Ishikawa (cell line): Measurements from ENCODE around the gene M1AP.

Experiments
- CEBPB ChIP-seq: IDR thresholded peaks from 2 replicates; pipeline ENCODE4 v1.6.1; 2012
- CREB1 ChIP-seq: IDR thresholded peaks from 2 replicates; pipeline ENCODE4 v1.6.1; 2012; ENCODE audit warnings: low read depth
- EGR1 ChIP-seq: IDR thresholded peaks from 2 replicates; pipeline ENCODE4 v1.6.1; 2012
- EP300 ChIP-seq: IDR thresholded peaks from 2 replicates; pipeline ENCODE4 v1.6.1; 2012; ENCODE audit warnings: borderline replicate concordance
- FOXM1 ChIP-seq: IDR thresholded peaks from 2 replicates; pipeline ENCODE4 v1.6.1; 2012; ENCODE audit warnings: low read depth, borderline replicate concordance
- MAX ChIP-seq: IDR thresholded peaks from 2 replicates; pipeline ENCODE4 v1.6.1; 2012
- NFIC ChIP-seq: IDR thresholded peaks from 2 replicates; pipeline ENCODE4 v1.6.1; 2012
- RAD21 ChIP-seq: IDR thresholded peaks from 2 replicates; pipeline ENCODE4 v1.6.1; 2012; ENCODE audit warnings: low read depth
- REST ChIP-seq: IDR thresholded peaks from 2 replicates; pipeline ENCODE4 v1.6.1; 2012; ENCODE audit warnings: low read depth, mild to moderate bottlenecking
- TAF1 ChIP-seq: IDR thresholded peaks from 2 replicates; pipeline ENCODE4 v1.6.1; 2012; ENCODE audit warnings: low read depth, mild to moderate bottlenecking
- TCF12 ChIP-seq: IDR thresholded peaks from 2 replicates; pipeline ENCODE4 v1.6.1; 2012; ENCODE audit warnings: low read depth
- TEAD4 ChIP-seq: IDR thresholded peaks from 2 replicates; pipeline ENCODE4 v1.6.1; 2012
- USF1 ChIP-seq: IDR thresholded peaks from 2 replicates; pipeline ENCODE4 v1.6.1; 2012
- YY1 ChIP-seq: IDR thresholded peaks from 2 replicates; pipeline ENCODE4 v1.6.1; 2012; ENCODE audit warnings: low read depth
- ZBTB7A ChIP-seq: IDR thresholded peaks from 2 replicates; pipeline ENCODE4 v1.6.1; 2012; ENCODE audit warnings: low read depth

The M1AP gene

GRCh38 chr2:74693213-74693612, 45.1 kb upstream of the M1AP start:
- TF ChIP-seq EP300 = no peak
- TF ChIP-seq TEAD4 = no peak
- no peak for TF ChIP-seq TAF1
- no peak for TF ChIP-seq TCF12
- no peak for TF ChIP-seq RAD21
- no peak for TF ChIP-seq CREB1
- no peak for TF ChIP-seq CEBPB
- TF ChIP-seq YY1 = no peak
- TF ChIP-seq NFIC = no peak
- TF ChIP-seq REST = no peak
- no peak for TF ChIP-seq EGR1
- no peak for TF ChIP-seq MAX
- TF ChIP-seq FOXM1 = no peak
- no peak for TF ChIP-seq ZBTB7A
- no peak for TF ChIP-seq USF1

- TF ChIP-seq RAD21 = no peak
- TF ChIP-seq EGR1 = no peak
- no peak for TF ChIP-seq NFIC
- TF ChIP-seq USF1 = no peak
- no peak for TF ChIP-seq CEBPB
- TF ChIP-seq TEAD4 = no peak
- no peak for TF ChIP-seq REST
- TF ChIP-seq TCF12 = no peak
- TF ChIP-seq YY1 = no peak
- no peak for TF ChIP-seq ZBTB7A
- no peak for TF ChIP-seq TAF1
- no peak for TF ChIP-seq EP300
- no peak for TF ChIP-seq CREB1
- TF ChIP-seq MAX = no peak
- no peak for TF ChIP-seq FOXM1
These were observed 43.8 kb upstream of the M1AP start for GRCh38 chr2:74691929-74692328.

- peak; percentile 96 for TF ChIP-seq RAD21
- TF ChIP-seq TAF1 = no peak
These were observed 42.4 kb upstream of the M1AP start for GRCh38 chr2:74690571-74690970.

GRCh38 chr2:74689671-74690070, 41.5 kb upstream of the M1AP start:
- TF ChIP-seq EGR1 (no peak), YY1 (no peak), CREB1 (no peak), MAX (no peak), TCF12 (no peak), EP300 (no peak)

- no peak for TF ChIP-seq EP300
- no peak for TF ChIP-seq CEBPB
- TF ChIP-seq CREB1 = no peak
- TF ChIP-seq NFIC = no peak
- TF ChIP-seq EGR1 = no peak
- no peak for TF ChIP-seq REST
- TF ChIP-seq TCF12 = no peak
- TF ChIP-seq FOXM1 = no peak
- no peak for TF ChIP-seq USF1
- no peak for TF ChIP-seq MAX
These were observed 40.8 kb upstream of the M1AP start for GRCh38 chr2:74688881-74689280.
